Ovary (tissue), 9 donors: ENCODE measurements around the gene MRPL55. TPM values are rescaled to one million over a fixed set of nuclear protein-coding genes. Genes with fewer than 3 reads are reported as not detected.

Experiments used
- DNase-seq, 5 donors: peaks; one replicate each; pipeline ENCODE4 v3.0.0-alpha.2; 2019 to 2020
- H3K27ac ChIP-seq, 2 donors: fragments of 200-600 bp; one replicate each; pipeline versions ENCODE4 v1.5.1 to v1.8.0; 2019 to 2022
- H3K27me3 ChIP-seq: fragments of 200-600 bp; one replicate; pipeline ENCODE4 v1.8.0; 2022
- H3K36me3 ChIP-seq: fragments of 200-600 bp; sonication (generic); one replicate; pipeline ENCODE4 v1.5.1; 2019
- H3K4me1 ChIP-seq: one replicate; pipeline ENCODE4 v1.8.1; 2013; ENCODE audit warnings: mild to moderate bottlenecking, moderate library complexity; ENCODE audit not compliant: insufficient read depth
- H3K4me3 ChIP-seq: fragments of 200-600 bp; sonication (generic); one replicate; pipeline ENCODE4 v1.5.1; 2017
- H3K9me3 ChIP-seq, 2 donors: fragments of 200-600 bp in 1 of 2; sonication (generic) in 1 of 2; one replicate each; pipeline versions ENCODE4 v1.5.1 to v1.8.1; 2013 to 2019; ENCODE audit warnings: mild to moderate bottlenecking in 1 of 2, moderate library complexity in 1 of 2
- CTCF ChIP-seq, 3 donors: fragments of 450-650 bp in 2 of 3; fragments of 200-600 bp in 1 of 3; IDR thresholded peaks; one replicate each; pipeline versions ENCODE4 v1.5.1 to v1.8.0; 2016 to 2022; ENCODE audit warnings: antibody characterized with exemption in 3 of 3, mild to moderate bottlenecking in 1 of 3
- EP300 ChIP-seq: sonication (generic); formaldehyde crosslinking; IDR thresholded peaks from one replicate; pipeline ENCODE4 v1.6.1; 2017; ENCODE audit warnings: antibody characterized with exemption
- POLR2A ChIP-seq: fragments of 450-650 bp; IDR thresholded peaks from one replicate; pipeline ENCODE4 v1.6.1; 2017; ENCODE audit warnings: antibody characterized with exemption, mild to moderate bottlenecking, moderate library complexity
- whole genome bisulfite sequencing, 3 donors: extraction: QIAGEN DNeasy Blood & Tissue Kit in 1 of 3; methylation state at CpG; one replicate each; pipeline versions ENCODE4 v1.1.5 to v1.1.7; 2013 to 2017; 5-methylcytosine and 5-hydroxymethylcytosine counted together
- intact Hi-C, 4 donors: fragments of 100-400 bp; cut with DNase I; formaldehyde crosslinking; loops; one replicate each; pipeline versions ENCODE4 v1.11.0 to v1.15.1; 2022 to 2023
- polyA plus RNA-seq, 2 donors: library from polyadenylated mRNA; stranded (reverse); fragments of 200-250 nt in 1 of 2; fragments of 350-450 nt in 1 of 2; fragmentation: Illumina TruSeq in 1 of 2; extraction: RNeasy Lipid Tissue Mini Kit (QIAGEN cat#74804) in 1 of 2; gene quantifications; one replicate each; pipeline ENCODE4 v1.2.3, GENCODE V29; 2013 to 2014
- total RNA-seq, 7 donors: library from RNA; depleted of rRNA in 2 of 7; stranded (reverse); fragments of >200 nt in 2 of 7; fragmentation: NEBNext Ultra II Directional in 3 of 7; extraction: Animal tissue kit (Norgen Biotek cat#: 25700) in 3 of 7; gene quantifications; one replicate each; pipeline versions ENCODE4 v1.1.0 to v1.2.4, GENCODE V29; 2016 to 2023
- donor health status: DM: no; HTN: no; CAD: no; lungs with moderate emphysema.
- donor health status: DM: no; HTN: no; CAD: no.
- donor health status: Bipolar disorder and iron deficiency.
- donor health status: DM: yes; HTN: yes; CAD: no.
- donor health status: DM: no; HTN: no; CAD: no.
- donor health status: DM: yes; HTN: yes; CAD: no.

MRPL55 gene
- total and polyA plus RNA-seq, 9 donors = 14.6 to 98.5 (median 43.3) TPM

- DNase-seq = peak in 1 of 5 donors; percentile 30
- 78 to 86% (median 79%) methylated on average over 9 of the region's 9 CpGs for WGBS, 3 donors
- TF ChIP-seq EP300 = no peak
- TF ChIP-seq CTCF (IDR thresholded peaks at IDR 0.05) = no peak
- TF ChIP-seq POLR2A = no peak
- no peak overlapping the region for H3K4me3 ChIP-seq
- H3K36me3 ChIP-seq = no peaks in the 10 kb centered on the region
- no peaks in the 10 kb centered on the region for H3K27me3 ChIP-seq
- no peak overlapping the region for H3K27ac ChIP-seq
- peaks cover 6% of the 10 kb centered on the region for H3K4me1 ChIP-seq
- intact Hi-C loops = no loop called here
- no peaks in the 10 kb centered on the region for H3K9me3 ChIP-seq
Observed at GRCh38 chr1:228106800-228107054, 2.4 kb downstream of the MRPL55 start.

GRCh38 chr1:228105996-228106799 lies 2.9 kb downstream of the MRPL55 start:
- Histone ChIP-seq H3K9me3 (no peaks in the 10 kb centered on the region), H3K27me3 (no peaks in the 10 kb centered on the region), H3K4me3 (no peak overlapping the region), H3K36me3 (no peaks in the 10 kb centered on the region), H3K4me1 (peaks cover 6% of the 10 kb centered on the region), H3K27ac (no peak overlapping the region)
- no peak for TF ChIP-seq POLR2A
- TF ChIP-seq EP300 = no peak
- no peak for TF ChIP-seq CTCF (IDR thresholded peaks at IDR 0.05)
- WGBS, 3 donors = 69 to 72% (median 70%) methylated on average over 8 of the region's 8 CpGs
- intact Hi-C loops = no loop called here
- no peak for DNase-seq

GRCh38 chr1:228105270-228105995 lies 3.7 kb downstream of the MRPL55 start:
- DNase-seq = peak in 1 of 5 donors; percentile 31
- WGBS, 3 donors = 64 to 73% (median 65%) methylated on average over 9 of the region's 9 CpGs

More at GRCh38 chr1:228105270-228105995, 3.7 kb downstream of the MRPL55 start:
- Histone ChIP-seq H3K4me1 (peaks cover 6% of the 10 kb centered on the region), H3K9me3 (no peaks in the 10 kb centered on the region), H3K27ac (no peak overlapping the region), H3K27me3 (no peaks in the 10 kb centered on the region), H3K4me3 (no peak overlapping the region), H3K36me3 (no peaks in the 10 kb centered on the region)
- TF ChIP-seq POLR2A (no peak), CTCF (IDR thresholded peaks at IDR 0.05) (no peak), EP300 (no peak)
- intact Hi-C loops = no loop called here
